HL-60 (cell line): ENCODE results near the gene EPHB3.

Source experiments
- SPI1 ChIP-seq: IDR thresholded peaks from 2 replicates; pipeline ENCODE4 v1.6.1; 2012; ENCODE audit warnings: low read depth, mild to moderate bottlenecking, borderline replicate concordance
- TF ChIP-seq, protein P1 (sequence below): IDR thresholded peaks from one replicate; pipeline ENCODE4 v1.5.1; 2011; ENCODE audit warnings: low read length, control low read depth, inconsistent platforms; ENCODE audit not compliant: insufficient read depth

DNA sequence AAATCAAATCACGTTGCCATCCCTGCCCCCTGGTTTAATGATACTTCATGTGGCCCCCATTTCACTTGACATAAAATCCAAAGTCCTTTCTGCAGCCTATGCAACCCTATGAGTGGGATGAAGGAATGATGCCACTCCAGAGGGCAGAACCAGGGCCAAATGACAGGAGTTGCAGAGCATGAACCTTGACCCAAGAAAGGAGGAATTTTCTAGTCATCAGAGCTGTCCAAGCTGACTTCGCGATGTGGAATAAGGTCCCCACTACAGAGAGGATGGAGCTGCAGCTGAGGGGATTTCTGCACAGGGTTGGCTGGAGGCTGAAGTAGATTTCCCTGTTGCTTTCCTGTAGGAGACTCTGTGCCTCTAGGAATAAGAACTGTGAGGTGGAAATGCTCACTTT is 15.8 kb upstream of the EPHB3 start:
- no peak for TF ChIP-seq SPI1
- TF ChIP-seq, protein P1, sequence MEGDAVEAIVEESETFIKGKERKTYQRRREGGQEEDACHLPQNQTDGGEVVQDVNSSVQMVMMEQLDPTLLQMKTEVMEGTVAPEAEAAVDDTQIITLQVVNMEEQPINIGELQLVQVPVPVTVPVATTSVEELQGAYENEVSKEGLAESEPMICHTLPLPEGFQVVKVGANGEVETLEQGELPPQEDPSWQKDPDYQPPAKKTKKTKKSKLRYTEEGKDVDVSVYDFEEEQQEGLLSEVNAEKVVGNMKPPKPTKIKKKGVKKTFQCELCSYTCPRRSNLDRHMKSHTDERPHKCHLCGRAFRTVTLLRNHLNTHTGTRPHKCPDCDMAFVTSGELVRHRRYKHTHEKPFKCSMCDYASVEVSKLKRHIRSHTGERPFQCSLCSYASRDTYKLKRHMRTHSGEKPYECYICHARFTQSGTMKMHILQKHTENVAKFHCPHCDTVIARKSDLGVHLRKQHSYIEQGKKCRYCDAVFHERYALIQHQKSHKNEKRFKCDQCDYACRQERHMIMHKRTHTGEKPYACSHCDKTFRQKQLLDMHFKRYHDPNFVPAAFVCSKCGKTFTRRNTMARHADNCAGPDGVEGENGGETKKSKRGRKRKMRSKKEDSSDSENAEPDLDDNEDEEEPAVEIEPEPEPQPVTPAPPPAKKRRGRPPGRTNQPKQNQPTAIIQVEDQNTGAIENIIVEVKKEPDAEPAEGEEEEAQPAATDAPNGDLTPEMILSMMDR: no peak
